Suprapubic skin (tissue), 4 donors: ENCODE results near the gene CFAP77.

Experiments
- POLR2A ChIP-seq, 2 donors: fragments of 450-650 bp; IDR thresholded peaks; one replicate each; pipeline ENCODE4 v1.6.1; 2017; ENCODE audit warnings: antibody characterized with exemption in 2 of 2, mild to moderate bottlenecking in 2 of 2, moderate library complexity in 2 of 2
- POLR2AphosphoS5 ChIP-seq, 3 donors: sonication (generic); formaldehyde crosslinking; IDR thresholded peaks; one replicate each; pipeline ENCODE4 v1.6.1; 2017; ENCODE audit warnings: antibody characterized with exemption in 3 of 3
- TF ChIP-seq, protein P1 (sequence below), 2 donors: fragments of 200-600 bp in 1 of 2; fragments of 450-650 bp in 1 of 2; sonication (generic) in 1 of 2; IDR thresholded peaks; one replicate each; pipeline ENCODE4 v1.5.1; 2016 to 2019; ENCODE audit warnings: antibody characterized with exemption in 2 of 2, mild to moderate bottlenecking in 1 of 2, moderate library complexity in 1 of 2

DNA sequence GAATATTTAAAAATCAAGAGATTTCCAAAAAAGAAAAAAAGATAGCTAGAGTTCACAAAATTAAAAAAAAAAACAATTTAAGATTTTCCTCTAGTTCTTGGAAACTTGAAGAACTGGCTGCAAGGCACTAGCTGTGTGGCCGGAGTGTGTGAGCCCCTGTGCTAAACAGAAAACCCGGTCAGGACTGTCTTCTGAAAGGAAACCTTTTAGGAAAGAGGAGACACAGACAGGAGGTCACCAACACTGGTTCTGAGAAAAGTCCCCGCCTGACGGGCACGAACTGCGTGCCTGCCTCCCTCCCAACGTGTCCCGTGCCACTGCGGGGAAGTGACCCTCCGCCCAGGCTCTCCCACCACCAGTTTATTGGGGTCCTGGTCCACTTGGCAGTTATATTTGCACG, 18.6 kb upstream of the CFAP77 start:
- TF ChIP-seq, protein P1, sequence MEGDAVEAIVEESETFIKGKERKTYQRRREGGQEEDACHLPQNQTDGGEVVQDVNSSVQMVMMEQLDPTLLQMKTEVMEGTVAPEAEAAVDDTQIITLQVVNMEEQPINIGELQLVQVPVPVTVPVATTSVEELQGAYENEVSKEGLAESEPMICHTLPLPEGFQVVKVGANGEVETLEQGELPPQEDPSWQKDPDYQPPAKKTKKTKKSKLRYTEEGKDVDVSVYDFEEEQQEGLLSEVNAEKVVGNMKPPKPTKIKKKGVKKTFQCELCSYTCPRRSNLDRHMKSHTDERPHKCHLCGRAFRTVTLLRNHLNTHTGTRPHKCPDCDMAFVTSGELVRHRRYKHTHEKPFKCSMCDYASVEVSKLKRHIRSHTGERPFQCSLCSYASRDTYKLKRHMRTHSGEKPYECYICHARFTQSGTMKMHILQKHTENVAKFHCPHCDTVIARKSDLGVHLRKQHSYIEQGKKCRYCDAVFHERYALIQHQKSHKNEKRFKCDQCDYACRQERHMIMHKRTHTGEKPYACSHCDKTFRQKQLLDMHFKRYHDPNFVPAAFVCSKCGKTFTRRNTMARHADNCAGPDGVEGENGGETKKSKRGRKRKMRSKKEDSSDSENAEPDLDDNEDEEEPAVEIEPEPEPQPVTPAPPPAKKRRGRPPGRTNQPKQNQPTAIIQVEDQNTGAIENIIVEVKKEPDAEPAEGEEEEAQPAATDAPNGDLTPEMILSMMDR (IDR thresholded peaks at IDR 0.05) = no peak
- TF ChIP-seq POLR2A (IDR thresholded peaks at IDR 0.05) (no peak), POLR2AphosphoS5 (IDR thresholded peaks at IDR 0.05) (no peak)
